GM12874 (cell line): ENCODE measurements around the gene TRIM58.

Source experiments
- TF ChIP-seq, protein P1 (sequence below): IDR thresholded peaks from 2 replicates; pipeline ENCODE4 v1.5.1; 2011; ENCODE audit warnings: low read depth, mild to moderate bottlenecking, control low read depth, low read length, moderate library complexity; ENCODE audit not compliant: insufficient read depth

TRIM58 gene

DNA sequence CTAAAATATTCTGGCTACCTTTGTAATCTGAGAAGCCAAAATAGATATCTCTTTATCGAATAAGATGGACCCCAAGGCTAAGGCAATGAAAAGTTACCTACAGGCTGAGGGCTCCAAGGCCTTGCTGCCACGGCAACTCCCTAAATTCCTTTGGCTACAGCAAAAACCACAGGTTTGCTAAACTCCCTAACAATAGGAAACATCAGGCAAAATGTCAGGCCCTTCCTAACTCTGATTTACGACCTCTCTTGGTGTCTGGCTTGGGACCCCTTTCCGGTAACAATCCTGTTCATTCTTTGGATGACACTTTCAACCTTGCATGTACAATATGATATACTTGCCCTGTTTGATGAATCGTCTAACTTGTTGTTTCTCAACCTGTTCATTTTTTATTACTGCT is 51.8 kb downstream of the TRIM58 start:
- TF ChIP-seq, protein P1, sequence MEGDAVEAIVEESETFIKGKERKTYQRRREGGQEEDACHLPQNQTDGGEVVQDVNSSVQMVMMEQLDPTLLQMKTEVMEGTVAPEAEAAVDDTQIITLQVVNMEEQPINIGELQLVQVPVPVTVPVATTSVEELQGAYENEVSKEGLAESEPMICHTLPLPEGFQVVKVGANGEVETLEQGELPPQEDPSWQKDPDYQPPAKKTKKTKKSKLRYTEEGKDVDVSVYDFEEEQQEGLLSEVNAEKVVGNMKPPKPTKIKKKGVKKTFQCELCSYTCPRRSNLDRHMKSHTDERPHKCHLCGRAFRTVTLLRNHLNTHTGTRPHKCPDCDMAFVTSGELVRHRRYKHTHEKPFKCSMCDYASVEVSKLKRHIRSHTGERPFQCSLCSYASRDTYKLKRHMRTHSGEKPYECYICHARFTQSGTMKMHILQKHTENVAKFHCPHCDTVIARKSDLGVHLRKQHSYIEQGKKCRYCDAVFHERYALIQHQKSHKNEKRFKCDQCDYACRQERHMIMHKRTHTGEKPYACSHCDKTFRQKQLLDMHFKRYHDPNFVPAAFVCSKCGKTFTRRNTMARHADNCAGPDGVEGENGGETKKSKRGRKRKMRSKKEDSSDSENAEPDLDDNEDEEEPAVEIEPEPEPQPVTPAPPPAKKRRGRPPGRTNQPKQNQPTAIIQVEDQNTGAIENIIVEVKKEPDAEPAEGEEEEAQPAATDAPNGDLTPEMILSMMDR, result no peak

DNA sequence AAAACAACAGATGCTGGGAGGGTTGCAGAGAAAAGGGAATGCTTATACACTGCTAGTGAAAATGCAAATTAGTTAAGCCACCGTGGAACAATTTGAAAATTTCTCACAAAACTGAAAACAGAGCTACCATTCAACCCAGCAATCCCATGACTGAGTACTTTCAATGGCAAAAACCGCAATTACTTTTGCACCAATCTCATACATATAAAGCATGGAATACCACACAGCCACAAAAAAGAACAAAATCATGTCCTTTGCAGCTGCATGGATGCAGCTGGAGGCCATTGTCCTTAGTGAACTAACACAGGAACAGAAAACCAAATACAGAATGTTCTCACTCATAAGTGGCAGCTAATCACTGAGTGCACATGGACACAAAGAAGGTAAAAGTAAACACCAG is 56.8 kb downstream of the TRIM58 start:
- TF ChIP-seq, protein P1, result no peak

DNA sequence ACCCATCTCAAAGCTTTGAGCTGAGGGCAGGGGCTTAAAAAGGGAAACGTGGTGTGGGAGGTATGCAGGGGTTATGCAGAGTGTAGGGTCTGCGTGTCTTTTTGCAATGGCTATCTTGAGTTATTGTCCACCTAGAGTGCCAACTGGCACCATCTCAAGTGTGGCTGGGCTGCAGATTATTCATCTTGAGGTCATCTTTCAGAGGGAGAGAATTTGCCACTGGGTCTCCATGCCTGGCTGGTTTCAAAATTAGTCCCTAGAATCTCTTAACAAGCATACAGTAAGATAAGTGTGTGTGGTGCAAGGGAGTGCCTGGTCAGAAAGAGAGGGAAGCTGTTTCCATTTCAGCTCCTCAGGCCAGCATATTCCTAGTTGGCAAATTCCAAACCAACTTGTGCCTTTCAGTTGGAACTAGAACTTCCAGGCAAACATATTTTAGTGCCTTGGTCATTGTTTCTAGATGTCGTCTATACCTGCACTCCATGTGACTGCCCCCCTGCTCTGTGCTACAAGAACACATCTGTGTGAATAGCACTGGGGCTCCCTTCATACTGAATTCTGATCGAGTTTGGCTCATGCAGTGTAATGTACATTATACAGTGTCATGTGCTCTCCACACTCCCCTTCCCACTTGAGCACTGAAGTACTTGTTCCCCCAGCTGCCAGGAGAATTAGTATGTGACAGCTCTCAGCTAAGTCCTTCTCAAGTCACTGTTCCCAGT is 58.1 kb downstream of the TRIM58 start:
- TF ChIP-seq, protein P1, result no peak

DNA sequence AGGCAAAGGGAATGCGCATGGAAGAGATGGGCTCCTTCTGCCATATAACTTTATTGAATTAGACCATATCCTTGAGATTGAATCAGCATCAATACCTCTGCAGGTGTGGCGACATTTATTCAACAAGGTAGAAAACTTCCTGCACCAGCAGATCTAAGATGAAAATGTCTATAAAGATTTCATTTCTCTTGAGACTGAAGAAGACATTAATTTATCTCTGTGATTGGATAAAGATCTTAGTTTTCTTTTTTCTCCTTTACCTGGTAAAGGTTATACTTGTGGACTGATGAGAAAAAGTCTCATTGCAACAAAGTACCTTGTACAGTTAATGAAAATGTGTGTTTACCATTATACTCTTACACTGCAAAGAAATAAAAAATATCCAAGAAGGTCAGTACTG is 63.0 kb downstream of the TRIM58 start, which contains the start of gene OR2T8:
TSS of gene OR2T8 (plus strand) at position 301 of the 400 bp plus-strand sequence. CDS start 766 bp downstream, outside the sequence.
- TF ChIP-seq, protein P1, result no peak

DNA sequence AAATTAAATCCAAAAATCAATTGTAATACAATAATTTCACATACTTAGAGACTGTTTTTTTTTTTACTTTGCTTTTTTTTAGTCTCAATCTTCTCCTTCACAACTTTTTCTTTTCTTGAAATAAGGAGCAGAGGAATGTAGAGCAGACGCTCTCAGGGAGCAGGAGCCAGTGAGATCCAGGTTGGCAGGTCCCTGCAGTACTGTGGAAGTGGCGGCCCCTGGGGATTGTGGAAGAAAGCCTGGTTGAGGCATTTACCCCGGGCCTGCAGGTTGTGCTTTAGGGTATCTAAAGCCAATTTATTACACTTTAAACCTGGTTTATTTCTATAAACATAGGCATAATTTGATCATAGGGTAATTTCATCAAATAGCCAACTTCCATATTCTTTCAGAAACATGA is 67.0 kb downstream of the TRIM58 start:
- TF ChIP-seq, protein P1, result no peak

DNA sequence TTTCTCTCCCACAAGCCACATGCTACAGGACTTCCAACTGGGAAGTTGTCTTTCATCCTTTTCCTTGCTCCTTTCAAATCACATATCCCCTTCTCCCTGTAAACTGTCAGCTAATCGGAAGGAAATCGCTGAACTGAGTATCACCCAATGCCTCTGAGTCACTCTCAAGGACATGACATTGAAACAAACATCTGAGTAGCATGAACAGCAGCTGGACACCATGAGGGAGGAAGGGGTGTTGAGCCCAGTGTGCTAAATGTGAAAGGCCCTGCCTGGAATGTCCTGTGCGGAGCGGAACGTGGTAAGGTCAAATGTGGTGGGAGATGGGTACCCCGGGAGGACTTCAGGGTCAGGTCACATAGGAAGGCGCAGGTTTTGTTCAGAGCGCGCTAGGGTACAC is 67.9 kb downstream of the TRIM58 start, which contains the start of gene OR2AJ1:
TSS of gene OR2AJ1 (plus strand) at position 22 of the 400 bp plus-strand sequence. CDS start 8,880 bp downstream, outside the sequence.
- TF ChIP-seq, protein P1, result no peak
